Body of pancreas (tissue), 4 donors: ENCODE data around the gene TUBA1C.

Experiments used
- POLR2A ChIP-seq, 3 donors: fragments of 450-650 bp; IDR thresholded peaks; one replicate each; pipeline ENCODE4 v1.6.1; 2016; ENCODE audit warnings: antibody characterized with exemption in 3 of 3, mild to moderate bottlenecking in 2 of 3
- TF ChIP-seq, protein P1 (sequence below), 7 experiments: fragments of 450-650 bp in 4 of 7; fragments of 200-600 bp in 3 of 7; sonication (generic) in 3 of 7; IDR thresholded peaks; one replicate each; pipeline ENCODE4 v1.5.1; 2016 to 2019; ENCODE audit warnings: antibody characterized with exemption in 7 of 7

DNA sequence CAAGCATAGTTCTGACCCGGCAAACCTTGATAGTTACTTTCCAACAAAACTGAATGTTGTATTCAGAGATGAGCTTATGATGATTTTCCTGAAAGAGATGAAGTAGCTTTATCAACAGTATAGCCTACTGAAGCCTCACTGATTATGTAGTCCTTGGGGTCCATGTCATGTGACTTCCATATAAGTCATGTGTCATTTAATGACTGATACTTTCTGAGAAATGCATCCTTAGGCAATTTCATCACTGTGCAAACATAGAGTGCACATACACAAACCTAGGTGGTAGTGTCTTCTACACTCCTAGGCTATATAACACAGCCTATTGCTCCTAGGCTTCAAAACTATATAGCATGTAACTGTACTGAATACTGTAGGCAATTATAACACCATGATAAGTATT, 28.5 kb upstream of the TUBA1C start:
- TF ChIP-seq POLR2A (IDR thresholded peaks at IDR 0.05), result no peak
- TF ChIP-seq, protein P1, sequence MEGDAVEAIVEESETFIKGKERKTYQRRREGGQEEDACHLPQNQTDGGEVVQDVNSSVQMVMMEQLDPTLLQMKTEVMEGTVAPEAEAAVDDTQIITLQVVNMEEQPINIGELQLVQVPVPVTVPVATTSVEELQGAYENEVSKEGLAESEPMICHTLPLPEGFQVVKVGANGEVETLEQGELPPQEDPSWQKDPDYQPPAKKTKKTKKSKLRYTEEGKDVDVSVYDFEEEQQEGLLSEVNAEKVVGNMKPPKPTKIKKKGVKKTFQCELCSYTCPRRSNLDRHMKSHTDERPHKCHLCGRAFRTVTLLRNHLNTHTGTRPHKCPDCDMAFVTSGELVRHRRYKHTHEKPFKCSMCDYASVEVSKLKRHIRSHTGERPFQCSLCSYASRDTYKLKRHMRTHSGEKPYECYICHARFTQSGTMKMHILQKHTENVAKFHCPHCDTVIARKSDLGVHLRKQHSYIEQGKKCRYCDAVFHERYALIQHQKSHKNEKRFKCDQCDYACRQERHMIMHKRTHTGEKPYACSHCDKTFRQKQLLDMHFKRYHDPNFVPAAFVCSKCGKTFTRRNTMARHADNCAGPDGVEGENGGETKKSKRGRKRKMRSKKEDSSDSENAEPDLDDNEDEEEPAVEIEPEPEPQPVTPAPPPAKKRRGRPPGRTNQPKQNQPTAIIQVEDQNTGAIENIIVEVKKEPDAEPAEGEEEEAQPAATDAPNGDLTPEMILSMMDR (IDR thresholded peaks at IDR 0.05), result no peak
